HUES48 (cell line): ENCODE data around the gene CAPZA1.

ENCODE experiments used
- H3K27ac ChIP-seq: one replicate; pipeline ENCODE4 v1.7.0; 2013; ENCODE audit warnings: low read depth, low read length, inconsistent platforms
- H3K27me3 ChIP-seq: 2 replicates; pipeline ENCODE4 v1.6.1; 2013; ENCODE audit warnings: mild to moderate bottlenecking, low read length; ENCODE audit not compliant: control insufficient read depth, insufficient read depth
- H3K36me3 ChIP-seq: 2 replicates; pipeline ENCODE4 v1.6.1; 2013; ENCODE audit warnings: low read length; ENCODE audit not compliant: control insufficient read depth, insufficient read depth
- H3K4me1 ChIP-seq: 2 replicates; pipeline ENCODE4 v1.6.1; 2013; ENCODE audit warnings: mild to moderate bottlenecking, low read length; ENCODE audit not compliant: control insufficient read depth, insufficient read depth
- H3K4me3 ChIP-seq: 2 replicates; pipeline ENCODE4 v1.5.1; 2013; ENCODE audit warnings: mild to moderate bottlenecking, low read depth, low read length
- H3K9ac ChIP-seq: 2 replicates; pipeline ENCODE4 v1.6.1; 2013; ENCODE audit warnings: mild to moderate bottlenecking, low read depth, low read length, moderate library complexity
- H3K9me3 ChIP-seq: 2 replicates; pipeline ENCODE4 v1.6.1; 2013; ENCODE audit warnings: low read length; ENCODE audit not compliant: control insufficient read depth, insufficient read depth

Gene CAPZA1

DNA sequence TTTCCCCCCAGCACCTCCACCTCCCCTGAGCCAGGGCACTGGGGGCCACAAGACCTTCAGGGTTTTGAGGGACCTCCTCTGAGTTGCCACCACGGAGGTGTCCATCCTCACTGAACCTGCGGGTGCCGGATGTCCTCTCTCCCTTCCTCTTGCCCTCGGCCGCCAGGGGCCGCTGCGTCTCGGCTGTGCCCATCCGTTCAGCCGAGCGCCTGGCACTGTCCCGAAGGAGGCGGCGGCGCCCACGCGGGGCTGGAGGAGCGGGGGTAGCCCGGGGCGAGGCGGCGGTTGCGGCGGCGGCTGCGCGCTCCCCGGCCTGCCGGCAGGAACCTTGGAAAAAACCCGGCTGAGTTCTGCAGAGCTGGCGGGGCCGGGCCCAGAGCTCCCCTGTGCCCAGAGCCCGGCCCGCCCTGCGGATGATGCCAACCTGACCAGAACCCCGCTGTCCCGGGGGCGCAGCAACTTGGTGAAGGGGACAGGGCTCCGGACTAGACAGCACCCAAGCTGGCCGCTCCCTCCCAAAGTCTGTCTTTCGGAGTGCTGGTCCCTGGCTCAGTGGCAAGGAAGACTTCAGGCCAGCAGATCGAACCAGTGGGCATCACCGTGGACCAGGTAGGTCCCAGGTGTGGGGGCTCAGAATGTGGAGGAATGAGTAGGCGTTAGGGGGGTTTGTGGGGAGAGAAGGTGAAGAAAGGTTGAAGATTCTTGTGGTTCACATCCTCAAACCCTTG is 99.2 kb downstream of the CAPZA1 start:
- H3K27me3 ChIP-seq: peaks cover 55% of the 10 kb centered on the region
- H3K36me3 ChIP-seq: no peaks in the 10 kb centered on the region
- no peak overlapping the region for H3K9ac ChIP-seq
- no peak overlapping the region for H3K4me3 ChIP-seq
- H3K9me3 ChIP-seq: no peaks in the 10 kb centered on the region
- no peak overlapping the region for H3K27ac ChIP-seq
- peaks cover 22% of the 10 kb centered on the region for H3K4me1 ChIP-seq

DNA sequence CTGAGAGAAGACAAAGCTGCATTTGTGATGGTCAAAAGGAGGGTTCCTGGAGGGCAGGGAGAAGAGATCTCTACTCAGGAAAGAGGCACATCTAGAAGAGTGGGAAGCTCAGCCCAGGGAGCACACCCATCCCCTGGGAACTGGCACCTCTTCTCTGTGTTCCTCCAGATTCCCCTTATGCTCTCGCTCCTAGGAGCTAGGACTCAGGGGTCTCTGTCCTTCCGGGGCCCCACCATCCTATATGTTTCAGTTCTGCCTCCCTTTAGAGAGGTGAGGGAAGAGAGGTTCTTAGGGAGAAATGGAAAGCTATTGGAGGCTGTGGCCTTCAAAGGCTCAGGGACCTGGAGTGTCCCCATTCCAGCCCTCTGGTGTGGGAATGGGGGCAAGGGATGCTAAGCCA is 100.1 kb downstream of the CAPZA1 start:
- H3K9me3 ChIP-seq: no peaks in the 10 kb centered on the region
- H3K9ac ChIP-seq: no peak overlapping the region
- H3K4me3 ChIP-seq: no peak overlapping the region
- peaks cover 19% of the 10 kb centered on the region for H3K4me1 ChIP-seq
- H3K27ac ChIP-seq: no peak overlapping the region
- peaks cover 51% of the 10 kb centered on the region for H3K27me3 ChIP-seq
- no peaks in the 10 kb centered on the region for H3K36me3 ChIP-seq

DNA sequence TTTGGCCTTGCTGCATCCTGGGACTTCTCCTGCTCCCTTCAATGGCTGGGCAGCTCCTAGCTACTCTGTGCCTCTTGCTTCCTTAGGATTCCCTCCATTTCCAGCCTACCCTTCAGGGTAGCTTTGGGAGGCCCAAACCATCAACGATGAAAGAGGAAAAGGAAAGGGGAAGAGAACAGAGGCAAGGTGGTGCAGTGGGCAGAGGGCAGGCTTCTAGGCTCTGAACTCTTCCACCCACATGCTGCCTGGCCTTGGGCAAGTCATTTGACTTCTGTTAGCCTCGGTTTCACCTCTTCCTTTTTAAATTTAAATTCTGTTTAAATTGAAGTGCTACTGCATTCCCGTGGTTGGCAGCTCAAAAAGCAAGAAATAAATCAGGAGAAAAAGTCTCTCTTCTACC is 101.2 kb downstream of the CAPZA1 start:
- peaks cover 18% of the 10 kb centered on the region for H3K4me1 ChIP-seq
- no peak overlapping the region for H3K9ac ChIP-seq
- no peak overlapping the region for H3K27ac ChIP-seq
- no peaks in the 10 kb centered on the region for H3K9me3 ChIP-seq
- no peaks in the 10 kb centered on the region for H3K36me3 ChIP-seq
- no peak overlapping the region for H3K4me3 ChIP-seq
- peaks cover 45% of the 10 kb centered on the region for H3K27me3 ChIP-seq
